NCI-H1417 treated with DMSO at 0.1 percent for 48 hours (cell line): ENCODE measurements around the gene SECISBP2L.
"Not testable (repeated sequence)": the region's sequence is repeated elsewhere in the genome, so short reads cannot be mapped to it uniquely, and the experiment has no call there.

Experiments
- DNase-seq: peaks from one replicate; lab custom pipeline; 2025; lab: John Stamatoyannopoulos, UW

Gene SECISBP2L

DNA sequence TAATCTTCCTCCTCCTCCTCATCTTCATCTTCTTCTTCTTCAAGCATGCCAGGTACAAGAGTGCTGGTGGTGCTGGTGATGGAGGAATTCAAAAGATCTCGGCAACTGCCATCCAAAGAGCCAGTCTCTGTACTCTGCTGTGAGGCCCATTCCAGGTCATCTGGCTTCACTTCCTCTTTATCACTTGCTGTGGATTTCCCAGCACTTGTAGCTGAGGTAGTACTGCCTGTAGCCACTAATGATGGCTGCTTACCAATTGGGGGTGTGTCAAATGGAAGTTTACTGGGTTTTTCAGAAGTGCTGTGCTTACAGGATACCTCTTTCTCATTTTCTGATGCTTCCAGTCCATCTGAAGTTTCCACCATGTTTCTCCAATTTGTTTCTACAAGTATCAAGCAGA, 53.7 kb downstream of the SECISBP2L start:
- DNase-seq = no peak

GRCh38 chr15:48992096-48992495, 54.1 kb downstream of the SECISBP2L start:
- no peak for DNase-seq

- DNase-seq = no peak
Observed at GRCh38 chr15:48989170-48989569, 57.1 kb downstream of the SECISBP2L start.

- DNase-seq = no peak
Observed at GRCh38 chr15:48987142-48987541, 59.1 kb downstream of the SECISBP2L start.

GRCh38 chr15:48986240-48986639, 60.0 kb downstream of the SECISBP2L start:
- DNase-seq = no peak

- no peak for DNase-seq
Observed at GRCh38 chr15:48985516-48985915, 60.7 kb downstream of the SECISBP2L start.

DNA sequence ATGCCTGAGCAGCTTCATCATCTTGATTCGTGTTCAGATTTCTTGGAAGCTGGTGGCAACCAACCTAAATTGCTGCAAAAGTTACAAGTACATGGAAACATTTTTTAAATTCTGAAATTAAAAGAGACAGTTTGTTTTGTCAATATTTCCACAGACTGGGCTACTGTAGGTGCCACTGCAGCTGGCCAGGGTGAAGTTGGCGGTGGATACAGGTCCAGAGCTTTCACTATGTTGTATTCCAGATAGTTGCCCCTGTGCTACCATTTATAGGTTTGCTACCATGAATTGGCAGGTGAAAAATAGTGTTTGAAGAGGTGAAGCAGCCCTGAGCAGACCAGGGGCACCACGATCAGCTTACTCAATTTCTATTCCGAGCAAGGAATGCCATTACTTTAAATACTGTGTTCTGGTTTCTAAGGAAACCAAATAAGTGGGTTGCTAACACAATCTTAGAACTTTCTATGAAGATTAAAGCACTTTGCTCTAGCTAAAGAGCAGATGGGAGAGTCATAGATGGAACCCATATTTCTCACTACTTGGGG, 61.4 kb downstream of the SECISBP2L start:
- no peak for DNase-seq

DNA sequence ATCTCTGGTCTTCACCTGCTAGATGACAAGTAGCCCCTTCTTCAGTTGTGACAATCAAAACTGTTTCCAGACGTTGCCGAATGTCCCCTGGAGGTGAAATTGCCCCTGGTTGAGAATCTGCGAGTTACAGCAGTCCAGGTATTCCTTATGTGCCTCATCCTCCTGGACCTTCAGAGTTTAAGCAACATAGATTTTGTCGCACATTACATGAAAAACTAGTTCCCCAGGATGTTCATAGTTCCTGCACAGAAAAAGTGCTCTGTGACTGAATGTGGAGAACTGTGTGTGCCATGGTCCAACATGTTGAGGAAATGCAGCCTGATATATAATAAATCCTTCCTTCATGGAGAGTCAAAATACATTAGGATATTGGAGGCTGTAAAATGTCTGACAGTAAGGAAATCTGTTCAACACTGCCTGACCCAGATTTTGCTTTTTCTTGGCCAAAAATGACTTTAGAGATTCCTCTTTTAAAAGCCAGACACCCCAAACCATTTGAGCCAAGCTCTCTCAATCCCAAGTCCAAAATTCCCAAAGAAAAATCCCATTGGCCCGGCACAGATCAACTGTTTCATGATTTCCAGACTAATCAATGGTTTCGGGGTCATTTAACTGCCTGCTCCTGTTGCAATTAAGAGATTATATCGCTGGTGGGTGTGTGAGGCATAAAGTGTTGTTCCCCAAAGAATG, 62.1 kb downstream of the SECISBP2L start:
- DNase-seq = no peak

GRCh38 chr15:48983300-48983699, 62.9 kb downstream of the SECISBP2L start:
- DNase-seq = no peak

GRCh38 chr15:48981941-48982340, 64.3 kb downstream of the SECISBP2L start:
- no peak for DNase-seq

DNA sequence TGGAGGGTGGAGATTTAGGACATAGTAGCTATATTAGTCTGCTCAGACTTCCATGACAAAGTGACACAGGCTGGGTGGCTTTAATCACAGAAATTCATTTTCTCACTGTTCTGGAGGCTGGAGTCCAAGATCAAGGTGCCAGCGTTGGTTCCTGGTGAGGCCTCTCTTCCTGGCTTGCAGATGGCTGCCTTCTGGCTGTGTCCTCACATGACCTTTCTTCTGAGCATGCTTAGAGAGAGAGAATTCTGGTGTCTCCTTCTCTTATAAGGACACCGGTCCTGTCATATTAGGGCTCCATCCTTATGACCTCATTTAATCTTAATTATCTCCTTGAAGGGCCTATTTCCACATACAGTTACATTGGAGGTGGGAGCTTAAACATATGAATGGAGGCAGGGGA, 67.6 kb downstream of the SECISBP2L start:
- DNase-seq = no peak

GRCh38 chr15:48976444-48977088, 69.7 kb downstream of the SECISBP2L start:
- no peak for DNase-seq

- no peak for DNase-seq
Observed at GRCh38 chr15:48975472-48976419, 70.5 kb downstream of the SECISBP2L start.

DNA sequence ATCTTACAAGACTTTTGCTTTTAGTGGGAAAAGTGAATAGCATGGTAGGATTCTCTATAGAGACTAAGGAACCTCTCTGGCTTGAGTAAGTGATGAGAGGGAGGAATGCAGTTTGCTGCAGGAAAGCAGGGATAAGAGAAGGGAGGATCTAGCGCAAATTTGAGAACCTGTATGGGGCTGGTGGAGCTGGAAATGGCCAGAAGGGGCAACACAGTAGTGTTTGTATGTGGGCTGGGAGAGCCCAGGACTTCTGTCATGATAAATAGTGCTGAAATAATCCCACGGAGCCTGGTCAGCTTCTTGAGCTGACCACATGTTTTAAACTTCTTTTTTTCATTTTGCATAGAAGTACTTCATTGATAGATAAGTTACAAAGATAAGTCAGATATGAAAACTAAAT, 71.4 kb downstream of the SECISBP2L start:
- no peak for DNase-seq

DNA sequence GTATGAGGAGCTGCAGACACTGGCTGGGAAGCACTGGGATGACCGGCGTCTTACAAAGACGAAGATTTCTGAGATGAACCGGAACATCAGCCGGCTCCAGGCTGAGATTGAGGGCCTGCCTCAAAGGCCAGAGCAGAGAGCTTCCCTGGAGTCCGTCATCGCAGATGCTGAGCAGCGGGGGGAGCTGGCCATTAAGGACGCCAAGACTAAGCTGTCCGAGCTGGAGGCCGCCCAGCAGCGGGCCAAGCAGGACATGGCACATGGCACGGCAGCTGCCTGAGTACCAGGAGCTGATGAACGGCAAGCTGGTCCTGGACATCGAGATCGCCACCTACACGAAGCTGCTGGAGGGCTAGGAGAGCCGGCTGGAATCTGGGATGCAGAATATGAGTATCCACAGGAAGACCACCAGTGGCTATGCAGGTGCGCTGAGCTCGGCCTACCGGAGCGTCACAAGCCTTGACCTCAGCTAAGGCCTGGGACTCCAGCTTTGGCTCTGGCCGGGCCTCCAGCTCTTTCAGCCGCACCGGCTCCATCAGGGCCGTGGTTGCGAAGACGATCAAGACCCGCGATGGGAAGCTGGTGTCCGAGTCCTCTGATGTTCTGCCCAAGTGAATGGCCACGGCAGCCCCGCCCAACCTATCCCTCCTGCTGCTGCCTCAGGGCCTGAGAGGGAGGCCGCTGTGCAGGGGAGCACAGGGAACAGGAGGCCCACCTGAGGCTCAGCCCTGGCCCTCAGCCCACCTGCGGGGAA, 73.3 kb downstream of the SECISBP2L start:
- DNase-seq = no peak

GRCh38 chr15:48970926-48971325, 75.3 kb downstream of the SECISBP2L start:
- not testable (repeated sequence) for DNase-seq

DNA sequence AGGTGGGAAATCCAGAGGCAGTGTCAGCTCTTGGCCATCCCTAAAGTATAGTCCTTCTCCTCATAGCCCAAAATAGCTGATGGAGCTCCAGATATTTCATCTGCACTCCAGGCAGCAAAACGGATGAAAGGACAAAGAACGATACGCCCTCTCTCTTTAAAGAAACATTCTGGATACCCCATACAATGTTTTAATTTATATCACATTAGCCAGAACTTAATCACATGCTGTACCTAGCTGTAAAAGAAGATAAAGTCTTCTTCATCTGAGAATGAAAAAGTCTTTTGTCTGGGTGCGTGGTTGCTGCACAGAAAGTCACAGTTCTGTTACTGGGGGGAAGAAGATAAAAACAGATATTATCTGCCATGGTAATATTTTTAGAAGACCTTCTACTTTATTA, 78.2 kb downstream of the SECISBP2L start:
- no peak for DNase-seq

DNA sequence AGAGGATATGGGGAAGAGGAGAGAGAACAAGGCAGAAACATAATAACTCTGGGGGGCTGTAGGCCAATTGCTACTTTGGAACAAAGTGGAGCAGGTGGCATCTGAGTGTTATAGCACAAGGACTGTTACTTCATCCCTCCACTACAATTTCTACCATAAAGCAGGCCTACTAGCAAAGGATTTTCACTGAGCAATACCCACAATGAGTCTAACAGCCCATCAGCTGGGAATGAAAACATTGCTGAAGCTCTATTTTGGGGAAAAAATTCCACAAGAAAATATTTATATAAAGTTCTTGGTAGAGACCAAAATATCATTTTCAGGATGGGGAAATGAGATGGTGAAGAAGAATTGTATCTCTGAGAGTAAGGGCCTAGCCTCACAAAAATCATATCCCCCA, 78.9 kb downstream of the SECISBP2L start:
- no peak for DNase-seq

DNA sequence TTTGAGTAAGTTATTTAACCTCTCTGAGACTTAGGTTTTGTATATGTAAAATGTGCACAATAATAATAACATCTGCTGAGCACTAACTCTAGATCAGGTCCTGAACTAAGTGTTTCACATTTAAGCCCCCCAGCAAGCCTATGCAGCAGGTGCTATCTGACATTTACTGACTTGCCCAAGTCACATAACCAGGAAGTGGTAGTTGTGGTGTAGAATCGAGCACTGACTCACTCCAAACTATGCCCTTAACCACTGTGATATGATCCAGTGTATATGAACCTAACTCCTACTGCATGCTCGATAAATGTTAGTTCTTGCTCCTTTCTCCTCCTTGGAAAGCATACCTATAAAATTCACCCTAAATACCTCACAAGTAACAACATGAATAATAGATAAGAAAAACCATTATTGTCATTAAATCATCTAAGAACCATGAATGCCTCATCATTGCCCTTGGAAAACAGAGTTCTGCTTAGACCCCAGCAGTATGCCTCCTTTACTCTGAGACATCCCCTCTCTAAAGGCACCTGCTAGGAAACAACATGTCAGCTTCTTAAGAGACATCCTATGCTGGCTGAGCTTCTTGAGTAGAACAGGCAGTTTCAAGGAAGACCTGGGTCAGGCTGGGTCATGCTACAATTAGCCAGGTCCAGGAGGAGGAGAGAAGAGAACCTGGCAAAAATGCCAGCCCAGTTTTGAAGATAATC, 79.5 kb downstream of the SECISBP2L start:
- no peak for DNase-seq

DNA sequence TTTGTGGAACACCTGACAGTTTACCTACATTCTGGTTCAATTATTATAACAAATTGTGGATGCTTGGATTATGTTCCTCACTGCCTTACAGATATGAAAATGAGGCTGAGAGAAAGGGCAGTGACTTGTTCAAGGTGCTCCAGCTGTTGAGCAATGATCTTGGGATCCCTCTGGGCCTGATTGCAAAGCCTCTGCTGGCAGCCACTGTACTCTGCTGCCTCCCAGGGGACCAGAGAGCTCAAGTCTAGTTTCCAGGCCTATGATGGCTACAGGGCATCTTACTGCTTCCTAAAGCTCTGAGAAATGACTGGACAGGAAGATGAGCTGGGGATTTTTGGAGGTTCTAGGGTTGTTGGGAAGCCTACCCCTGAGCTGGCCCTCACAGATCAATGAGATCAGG, 80.3 kb downstream of the SECISBP2L start:
- DNase-seq = no peak

GRCh38 chr15:48964898-48965297, 81.3 kb downstream of the SECISBP2L start:
- DNase-seq = no peak
